Endodermal cell (in vitro differentiated cells): ENCODE data around the gene DGKK. TPM values are rescaled to one million over a fixed set of nuclear protein-coding genes. Genes with fewer than 3 reads are reported as not detected.

Experiments used
- DNase-seq: peaks from one replicate; pipeline ENCODE4 v3.0.0-alpha.2; 2017
- H3K27ac ChIP-seq: 2 replicates; pipeline ENCODE4 v1.5.1; 2013; ENCODE audit warnings: mild to moderate bottlenecking, low read depth, low read length, moderate library complexity
- H3K27me3 ChIP-seq: 2 replicates; pipeline ENCODE4 v1.6.1; 2013; ENCODE audit warnings: mild to moderate bottlenecking, low read length, moderate library complexity; ENCODE audit not compliant: insufficient read depth, control insufficient read depth, poor library complexity, severe bottlenecking
- H3K36me3 ChIP-seq: 2 replicates; pipeline ENCODE4 v1.7.0; 2013; ENCODE audit warnings: mild to moderate bottlenecking, low read length, moderate library complexity; ENCODE audit not compliant: control insufficient read depth, insufficient read depth
- H3K4me1 ChIP-seq: one replicate; pipeline ENCODE4 v1.7.0; 2013; ENCODE audit warnings: low read length; ENCODE audit not compliant: control insufficient read depth, insufficient read depth
- H3K4me3 ChIP-seq: 2 replicates; pipeline ENCODE4 v1.5.1; 2013; ENCODE audit warnings: mild to moderate bottlenecking, low read length, moderate library complexity
- H3K9ac ChIP-seq: 2 replicates; pipeline ENCODE4 v1.6.1; 2013; ENCODE audit warnings: mild to moderate bottlenecking, low read length, moderate library complexity; ENCODE audit not compliant: poor library complexity, severe bottlenecking; ENCODE audit errors: extremely low read depth
- H3K9me3 ChIP-seq: 2 replicates; pipeline ENCODE4 v1.6.1; 2013; ENCODE audit warnings: mild to moderate bottlenecking, low read length, moderate library complexity; ENCODE audit not compliant: control insufficient read depth
- H3K27ac Mint-ChIP-seq: 2 replicates; pipeline ENCODE4 v1.8.0; 2020; ENCODE audit warnings: mixed read lengths
- H3K27me3 Mint-ChIP-seq: 2 replicates; pipeline ENCODE4 v1.8.0; 2021; ENCODE audit warnings: mild to moderate bottlenecking, mixed read lengths; ENCODE audit not compliant: insufficient read depth
- H3K36me3 Mint-ChIP-seq: 2 replicates; pipeline ENCODE4 v1.8.0; 2020; ENCODE audit warnings: low read depth, mixed read lengths
- H3K4me1 Mint-ChIP-seq: 2 replicates; pipeline ENCODE4 v1.8.0; 2020; ENCODE audit warnings: mixed read lengths
- H3K4me3 Mint-ChIP-seq: 2 replicates; pipeline ENCODE4 v1.8.0; 2020; ENCODE audit warnings: mild to moderate bottlenecking, moderate library complexity, mixed read lengths
- H3K9me3 Mint-ChIP-seq: 2 replicates; pipeline ENCODE4 v1.8.0; 2020; ENCODE audit warnings: mild to moderate bottlenecking, mixed read lengths
- CTCF ChIP-seq: fragments of 200-600 bp; sonication (generic); conservative IDR thresholded peaks from 2 replicates; pipeline ENCODE4 v1.5.0; 2021; ENCODE audit warnings: antibody characterized with exemption, mild to moderate bottlenecking
- WGBS, 2 experiments: methylation state at CpG; one replicate each; pipeline versions ENCODE4 v1.1.5 to v1.1.7; 2013; ENCODE audit warnings: missing lambda C conversion rate in 2 of 2, mixed read lengths in 1 of 2; ENCODE audit not compliant: insufficient coverage in 1 of 2, insufficient read length in 1 of 2; 5-methylcytosine and 5-hydroxymethylcytosine counted together
- total RNA-seq, 2 donors: library from RNA; stranded (reverse); fragmentation: NEBNext Ultra II Directional in 1 of 2; extraction: Animal tissue kit (Norgen Biotek cat#: 25700) in 1 of 2; gene quantifications; 2 replicates in 1 of 2; 3 replicates in 1 of 2; pipeline ENCODE4 v1.2.1, GENCODE V29; 2021

DGKK gene
- total RNA-seq, 2 donors from 2014 or later = 3.5 to 4.8 TPM

- Histone ChIP-seq H3K36me3 (no peaks in the 10 kb centered on the region), H3K9me3 (no peaks in the 10 kb centered on the region), H3K27ac (no peak overlapping the region), H3K4me3 (no peak overlapping the region), H3K4me1 (no peaks in the 10 kb centered on the region), H3K9ac (no peak overlapping the region), H3K27me3 (no peaks in the 10 kb centered on the region)
- no peaks in the 10 kb centered on the region for H3K36me3 Mint-ChIP-seq
- no peak for TF ChIP-seq CTCF
- H3K27ac Mint-ChIP-seq = no peak overlapping the region
- DNase-seq = no peak
- peaks cover 43% of the 10 kb centered on the region for H3K9me3 Mint-ChIP-seq
- H3K27me3 Mint-ChIP-seq = peaks cover 2% of the 10 kb centered on the region
- H3K4me3 Mint-ChIP-seq = no peak overlapping the region
- 100% methylated on average over 1 of the region's 1 CpG; no CpG with 5 or more reads in 1 of the 2 experiments for WGBS, 2 experiments
- no peaks in the 10 kb centered on the region for H3K4me1 Mint-ChIP-seq
Measured at GRCh38 chrX:50484662-50485061, 14.0 kb upstream of the DGKK start.

DNA sequence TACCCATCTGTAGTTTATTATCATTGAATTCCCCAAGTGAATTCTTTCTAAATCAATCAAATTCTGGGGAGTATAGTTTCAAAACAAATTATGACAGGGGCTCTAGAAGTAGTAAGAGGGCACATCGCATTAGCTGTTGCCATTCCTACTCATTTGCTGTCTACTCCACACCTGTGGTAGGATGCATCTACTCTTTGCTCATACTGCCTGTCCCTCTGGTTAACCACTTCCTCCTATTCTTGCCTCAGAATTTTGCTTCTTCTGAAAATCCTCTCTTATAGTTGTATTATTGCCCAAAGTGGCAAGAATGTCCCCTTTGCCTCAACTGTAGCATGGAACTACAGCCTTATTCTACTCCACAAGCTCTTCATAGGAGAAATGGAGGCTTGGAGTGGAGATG lies 12.7 kb upstream of the DGKK start:
- Mint-ChIP-seq H3K4me1 (no peaks in the 10 kb centered on the region), H3K27ac (no peak overlapping the region), H3K4me3 (no peak overlapping the region), H3K36me3 (no peaks in the 10 kb centered on the region), H3K27me3 (peaks cover 2% of the 10 kb centered on the region), H3K9me3 (peaks cover 40% of the 10 kb centered on the region)
- Histone ChIP-seq H3K36me3 (no peaks in the 10 kb centered on the region), H3K27ac (no peak overlapping the region), H3K9me3 (no peaks in the 10 kb centered on the region), H3K4me1 (no peaks in the 10 kb centered on the region), H3K27me3 (no peaks in the 10 kb centered on the region), H3K4me3 (no peak overlapping the region), H3K9ac (no peak overlapping the region)
- 100% methylated on average over 1 of the region's 1 CpG; no CpG with 5 or more reads in 1 of the 2 experiments for WGBS, 2 experiments
- TF ChIP-seq CTCF = no peak
- no peak for DNase-seq

GRCh38 chrX:50475208-50475607 lies 4.6 kb upstream of the DGKK start:
- H3K27me3 ChIP-seq = peaks cover 35% of the 10 kb centered on the region
- Mint-ChIP-seq H3K36me3 (no peaks in the 10 kb centered on the region), H3K4me3 (no peak overlapping the region), H3K4me1 (peaks cover 4% of the 10 kb centered on the region), H3K9me3 (peaks cover 41% of the 10 kb centered on the region), H3K27me3 (peaks cover 48% of the 10 kb centered on the region), H3K27ac (no peak overlapping the region)
- no peak overlapping the region for H3K9ac ChIP-seq
- no peaks in the 10 kb centered on the region for H3K4me1 ChIP-seq
- H3K4me3 ChIP-seq = no peak overlapping the region
- H3K36me3 ChIP-seq = no peaks in the 10 kb centered on the region
- 74 to 92% methylated on average over 2 to 5 of the region's 5 CpGs for whole genome bisulfite sequencing, 2 experiments
- no peak for TF ChIP-seq CTCF
- no peak overlapping the region for H3K27ac ChIP-seq
- no peaks in the 10 kb centered on the region for H3K9me3 ChIP-seq
- no peak for DNase-seq
